K562 (cell line): Measurements from ENCODE around the gene AGPAT2. TPM values are rescaled to one million over a fixed set of nuclear protein-coding genes. Genes with fewer than 3 reads are reported as not detected.

ENCODE experiments used
- HDAC1 ChIP-seq, 2 experiments: fragments of 450-650 bp; IDR thresholded peaks; 2 replicates each; pipeline ENCODE4 v1.6.1; 2016 to 2017; ENCODE audit warnings: inconsistent platforms in 1 of 2, mild to moderate bottlenecking in 1 of 2, moderate library complexity in 1 of 2
- MAZ ChIP-seq, 2 experiments: fragments of 450-650 bp in 1 of 2; sonication (generic) in 1 of 2; formaldehyde crosslinking; IDR thresholded peaks in 1 of 2; conservative IDR thresholded peaks in 1 of 2; 2 replicates each; pipeline versions ENCODE4 v1.4.0 to v1.5.0; 2020; ENCODE audit warnings: mild to moderate bottlenecking in 1 of 2, missing genetic modification reagents in 1 of 2
- PHB ChIP-seq: fragments of 250-450 bp; sonication (Bioruptor Pico); IDR thresholded peaks from 2 replicates; pipeline ENCODE4 v1.5.0; 2021
- POLR2AphosphoS2 ChIP-seq: IDR thresholded peaks from 2 replicates; pipeline ENCODE4 v1.6.1; 2012; ENCODE audit warnings: low read length, improper control_type of control experiment
- PRPF4 ChIP-seq: fragments of 200-400 bp; formaldehyde crosslinking; IDR thresholded peaks from one replicate; pipeline ENCODE4 v1.6.1; 2017; ENCODE audit warnings: low read length, low read depth, mild to moderate bottlenecking; ENCODE audit not compliant: insufficient read depth, poor library complexity, severe bottlenecking
- RB1 ChIP-seq: fragments of 450-650 bp; IDR thresholded peaks from 2 replicates; pipeline ENCODE4 v1.6.1; 2017; ENCODE audit warnings: low read depth, mild to moderate bottlenecking
- RFX5 ChIP-seq: IDR thresholded peaks from 2 replicates; pipeline ENCODE4 v1.6.1; 2011; ENCODE audit warnings: low read depth, mild to moderate bottlenecking, improper control_type of control experiment, low read length
- SMAD4 ChIP-seq: fragments of 250-450 bp; sonication (Bioruptor Pico); conservative IDR thresholded peaks from 2 replicates; pipeline ENCODE4 v1.8.0; 2021; ENCODE audit warnings: inconsistent platforms, mild to moderate bottlenecking, moderate library complexity
- SOX6 ChIP-seq: fragments of 450-650 bp; IDR thresholded peaks from 2 replicates; pipeline ENCODE4 v1.6.1; 2014; ENCODE audit warnings: mild to moderate bottlenecking
- TCFL5 ChIP-seq: fragments of 250-450 bp; sonication (Bioruptor Pico); conservative IDR thresholded peaks from 2 replicates; pipeline ENCODE4 v1.6.1; 2021; ENCODE audit warnings: mild to moderate bottlenecking, moderate library complexity, matching md5 sums
- THRAP3 ChIP-seq: fragments of 450-650 bp; IDR thresholded peaks from 2 replicates; pipeline ENCODE4 v1.6.1; 2016; ENCODE audit warnings: mild to moderate bottlenecking, inconsistent platforms, borderline replicate concordance
- ZBTB1 ChIP-seq: sonication (generic); formaldehyde crosslinking; IDR thresholded peaks from 2 replicates; pipeline ENCODE4 v1.8.1; 2023; ENCODE audit warnings: missing genetic modification reagents, low read depth, mild to moderate bottlenecking, borderline replicate concordance
- ZFP1 ChIP-seq: fragments of 450-650 bp; formaldehyde crosslinking; IDR thresholded peaks from 2 replicates; pipeline ENCODE4 v1.4.0; 2020; ENCODE audit warnings: mild to moderate bottlenecking, mixed read lengths
- ZNF174 ChIP-seq: fragments of 250-450 bp; sonication (Bioruptor Pico); IDR thresholded peaks from 2 replicates; pipeline ENCODE4 v1.4.0; 2020; ENCODE audit warnings: mild to moderate bottlenecking
- ZNF280B ChIP-seq: fragments of 250-450 bp; sonication (Bioruptor Pico); IDR thresholded peaks from 2 replicates; pipeline ENCODE4 v1.5.1; 2021; ENCODE audit warnings: mild to moderate bottlenecking
- ZNF324 ChIP-seq: fragments of 250-450 bp; sonication (Bioruptor Pico); IDR thresholded peaks from 2 replicates; pipeline ENCODE4 v1.4.0; 2020; ENCODE audit warnings: mild to moderate bottlenecking
- ZNF354B ChIP-seq: fragments of 250-450 bp; sonication (Bioruptor Pico); IDR thresholded peaks from 2 replicates; pipeline ENCODE4 v1.4.0; 2020
- polyA plus RNA-seq, 8 experiments: library from polyadenylated mRNA; depleted of rRNA in 4 of 8; stranded (reverse) in 5 of 8; unstranded in 3 of 8; fragments of >200 nt; fragmentation: Nextera tagmentation in 2 of 8; fragmentation: Illumina TruSeq in 1 of 8; extraction: Ambion mirVana in 2 of 8; extraction: Trizol in 1 of 8; gene quantifications; 2 replicates each; pipeline versions ENCODE4 v1.2.1 to v1.2.3, GENCODE V29; 2011 to 2014; ENCODE audit warnings: inconsistent platforms in 1 of 8, missing spikeins in 1 of 8
- total RNA-seq, 7 experiments: library from RNA; depleted of rRNA in 6 of 7; stranded (reverse); fragments of >200 nt in 6 of 7; fragmentation: Illumina TruSeq in 2 of 7; extraction: Trizol in 2 of 7; gene quantifications; 2 replicates each; pipeline versions ENCODE4 v1.2.1 to v1.2.3, GENCODE V29; 2011 to 2021; ENCODE audit warnings: low replicate concordance in 1 of 7
- TF ChIP-seq, protein P1 (sequence below), 2 experiments: fragments of 450-650 bp; conservative IDR thresholded peaks; 2 replicates each; pipeline ENCODE4 v1.6.1; 2017; ENCODE audit warnings: mild to moderate bottlenecking in 2 of 2, moderate library complexity in 2 of 2
- TF ChIP-seq, protein P2 (sequence below), 2 experiments: fragments of 450-650 bp in 1 of 2; sonication (generic) in 1 of 2; formaldehyde crosslinking; conservative IDR thresholded peaks; 2 replicates each; pipeline versions ENCODE4 v1.4.0 to v1.8.1; 2020 to 2022; ENCODE audit warnings: mild to moderate bottlenecking in 1 of 2, missing genetic modification reagents in 1 of 2
- TF ChIP-seq, protein P3 (sequence below): fragments of 250-450 bp; sonication (Bioruptor Pico); IDR thresholded peaks from 2 replicates; pipeline ENCODE4 v1.4.0; 2020
- TF ChIP-seq, protein P4 (sequence below): fragments of 250-450 bp; sonication (Bioruptor Pico); IDR thresholded peaks from 2 replicates; pipeline ENCODE4 v1.5.0; 2021

The AGPAT2 gene
- total and polyA plus RNA-seq, 9 of the 15 experiments (the other 6 are each of a cell fraction or from before 2014, with no cell fraction given): 0.13 to 54.5 (median 23.9) TPM

- TF ChIP-seq, protein P1, sequence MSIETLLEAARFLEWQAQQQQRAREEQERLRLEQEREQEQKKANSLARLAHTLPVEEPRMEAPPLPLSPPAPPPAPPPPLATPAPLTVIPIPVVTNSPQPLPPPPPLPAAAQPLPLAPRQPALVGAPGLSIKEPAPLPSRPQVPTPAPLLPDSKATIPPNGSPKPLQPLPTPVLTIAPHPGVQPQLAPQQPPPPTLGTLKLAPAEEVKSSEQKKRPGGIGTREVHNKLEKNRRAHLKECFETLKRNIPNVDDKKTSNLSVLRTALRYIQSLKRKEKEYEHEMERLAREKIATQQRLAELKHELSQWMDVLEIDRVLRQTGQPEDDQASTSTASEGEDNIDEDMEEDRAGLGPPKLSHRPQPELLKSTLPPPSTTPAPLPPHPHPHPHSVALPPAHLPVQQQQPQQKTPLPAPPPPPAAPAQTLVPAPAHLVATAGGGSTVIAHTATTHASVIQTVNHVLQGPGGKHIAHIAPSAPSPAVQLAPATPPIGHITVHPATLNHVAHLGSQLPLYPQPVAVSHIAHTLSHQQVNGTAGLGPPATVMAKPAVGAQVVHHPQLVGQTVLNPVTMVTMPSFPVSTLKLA (conservative IDR thresholded peaks at IDR 0.05): peak in 1 of 2 experiments; percentile 25; a peak in 2 of 4 replicates
- TF ChIP-seq MAZ (CRISPR knock-in tag; conservative IDR thresholded peaks at IDR 0.05 in 1 of 2, IDR thresholded peaks at IDR 0.05 in 1 of 2) (peak in 1 of 2 experiments; percentile 74; a peak in 2 of 4 replicates), RFX5 (no peak), PRPF4 (peak; percentile 55), ZFP1 (CRISPR knock-in tag) (peak; percentile 66), HDAC1 (IDR thresholded peaks at IDR 0.05) (no peak), RB1 (peak; percentile 9; the same call in 1 of the 2 replicates), ZBTB1 (CRISPR knock-in tag) (no peak), ZNF354B (CRISPR knock-in tag) (no peak), SMAD4 (CRISPR knock-in tag) (no peak), ZNF280B (CRISPR knock-in tag) (0 out of 2 replicates have a peak, but pooled peaks have one; percentile 8), ZNF324 (0 out of 2 replicates have a peak, but pooled peaks have one; percentile 18), TCFL5 (CRISPR knock-in tag) (no peak), THRAP3 (peak; percentile 44; the same call in 1 of the 2 replicates), POLR2AphosphoS2 (peak; percentile 82), ZNF174 (CRISPR knock-in tag) (no peak), PHB (CRISPR knock-in tag) (peak; percentile 70; the same call in 1 of the 2 replicates), SOX6 (no peak)
- TF ChIP-seq, protein P2, sequence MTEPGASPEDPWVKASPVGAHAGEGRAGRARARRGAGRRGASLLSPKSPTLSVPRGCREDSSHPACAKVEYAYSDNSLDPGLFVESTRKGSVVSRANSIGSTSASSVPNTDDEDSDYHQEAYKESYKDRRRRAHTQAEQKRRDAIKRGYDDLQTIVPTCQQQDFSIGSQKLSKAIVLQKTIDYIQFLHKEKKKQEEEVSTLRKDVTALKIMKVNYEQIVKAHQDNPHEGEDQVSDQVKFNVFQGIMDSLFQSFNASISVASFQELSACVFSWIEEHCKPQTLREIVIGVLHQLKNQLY (CRISPR knock-in tag; conservative IDR thresholded peaks at IDR 0.05): 0 out of 4 replicates have a peak, but pooled peaks of 1 of the 2 experiments have one; percentile 42
- TF ChIP-seq, protein P3, sequence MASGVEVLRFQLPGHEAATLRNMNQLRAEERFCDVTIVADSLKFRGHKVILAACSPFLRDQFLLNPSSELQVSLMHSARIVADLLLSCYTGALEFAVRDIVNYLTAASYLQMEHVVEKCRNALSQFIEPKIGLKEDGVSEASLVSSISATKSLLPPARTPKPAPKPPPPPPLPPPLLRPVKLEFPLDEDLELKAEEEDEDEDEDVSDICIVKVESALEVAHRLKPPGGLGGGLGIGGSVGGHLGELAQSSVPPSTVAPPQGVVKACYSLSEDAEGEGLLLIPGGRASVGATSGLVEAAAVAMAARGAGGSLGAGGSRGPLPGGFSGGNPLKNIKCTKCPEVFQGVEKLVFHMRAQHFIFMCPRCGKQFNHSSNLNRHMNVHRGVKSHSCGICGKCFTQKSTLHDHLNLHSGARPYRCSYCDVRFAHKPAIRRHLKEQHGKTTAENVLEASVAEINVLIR (CRISPR knock-in tag): no peak
- TF ChIP-seq, protein P4, sequence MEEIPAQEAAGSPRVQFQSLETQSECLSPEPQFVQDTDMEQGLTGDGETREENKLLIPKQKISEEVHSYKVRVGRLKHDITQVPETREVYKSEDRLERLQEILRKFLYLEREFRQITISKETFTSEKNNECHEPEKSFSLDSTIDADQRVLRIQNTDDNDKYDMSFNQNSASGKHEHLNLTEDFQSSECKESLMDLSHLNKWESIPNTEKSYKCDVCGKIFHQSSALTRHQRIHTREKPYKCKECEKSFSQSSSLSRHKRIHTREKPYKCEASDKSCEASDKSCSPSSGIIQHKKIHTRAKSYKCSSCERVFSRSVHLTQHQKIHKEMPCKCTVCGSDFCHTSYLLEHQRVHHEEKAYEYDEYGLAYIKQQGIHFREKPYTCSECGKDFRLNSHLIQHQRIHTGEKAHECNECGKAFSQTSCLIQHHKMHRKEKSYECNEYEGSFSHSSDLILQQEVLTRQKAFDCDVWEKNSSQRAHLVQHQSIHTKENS (CRISPR knock-in tag): peak; percentile 83
Observed at GRCh38 chr9:136673088-136673974, 13.9 kb downstream of the AGPAT2 start (continued).
